Measurements from ENCODE around the gene SLC26A8. TPM values are rescaled to one million over a fixed set of nuclear protein-coding genes. Genes with fewer than 3 reads are reported as not detected.
A peak's percentile ranks its signal among the peaks of the same experiment; 100 is the strongest.

Gene SLC26A8
- total RNA-seq, 1 donor from 2014 or later = 0.29 TPM

GRCh38 chr6:35955071-35955470 is 69.4 kb downstream of the SLC26A8 start:
- H3K4me3 Mint-ChIP-seq (ENCODE audit: unreplicated experiment) = no peak overlapping the region
- no peak for TF ChIP-seq CTCF (IDR thresholded peaks at IDR 0.05; ENCODE audit: partially characterized antibody, unreplicated experiment)
- no peaks in the 10 kb centered on the region for H3K27me3 Mint-ChIP-seq (ENCODE audit: unreplicated experiment)
- no peaks in the 10 kb centered on the region for H3K9me3 Mint-ChIP-seq (ENCODE audit: unreplicated experiment)
- no peaks in the 10 kb centered on the region for H3K36me3 Mint-ChIP-seq (ENCODE audit: unreplicated experiment)
- peaks cover 2% of the 10 kb centered on the region for H3K4me1 Mint-ChIP-seq (ENCODE audit: low read depth, unreplicated experiment)
- H3K27ac Mint-ChIP-seq (ENCODE audit: unreplicated experiment) = no peak overlapping the region
- no peak for DNase-seq

- no peak for DNase-seq
- Mint-ChIP-seq H3K9me3 (ENCODE audit: unreplicated experiment) (no peaks in the 10 kb centered on the region), H3K27me3 (ENCODE audit: unreplicated experiment) (no peaks in the 10 kb centered on the region), H3K4me1 (ENCODE audit: low read depth, unreplicated experiment) (peaks cover 2% of the 10 kb centered on the region), H3K4me3 (ENCODE audit: unreplicated experiment) (no peak overlapping the region), H3K36me3 (ENCODE audit: unreplicated experiment) (no peaks in the 10 kb centered on the region), H3K27ac (ENCODE audit: unreplicated experiment) (no peak overlapping the region)
- TF ChIP-seq CTCF (IDR thresholded peaks at IDR 0.05; ENCODE audit: partially characterized antibody, unreplicated experiment) = no peak
Observed at GRCh38 chr6:35954333-35954732, 70.1 kb downstream of the SLC26A8 start.

GRCh38 chr6:35948725-35949124 is 75.7 kb downstream of the SLC26A8 start:
- Mint-ChIP-seq H3K4me3 (ENCODE audit: unreplicated experiment) (no peak overlapping the region), H3K27ac (ENCODE audit: unreplicated experiment) (no peak overlapping the region), H3K4me1 (ENCODE audit: low read depth, unreplicated experiment) (peaks cover 2% of the 10 kb centered on the region), H3K9me3 (ENCODE audit: unreplicated experiment) (no peaks in the 10 kb centered on the region), H3K27me3 (ENCODE audit: unreplicated experiment) (peaks cover 2% of the 10 kb centered on the region), H3K36me3 (ENCODE audit: unreplicated experiment) (no peaks in the 10 kb centered on the region)
- TF ChIP-seq CTCF (IDR thresholded peaks at IDR 0.05; ENCODE audit: partially characterized antibody, unreplicated experiment) = no peak
- DNase-seq = peak; percentile 29

GRCh38 chr6:35945650-35946025 is 78.8 kb downstream of the SLC26A8 start:
- Mint-ChIP-seq H3K27ac (ENCODE audit: unreplicated experiment) (no peak overlapping the region), H3K4me1 (ENCODE audit: low read depth, unreplicated experiment) (no peaks in the 10 kb centered on the region), H3K4me3 (ENCODE audit: unreplicated experiment) (no peak overlapping the region), H3K36me3 (ENCODE audit: unreplicated experiment) (no peaks in the 10 kb centered on the region), H3K9me3 (ENCODE audit: unreplicated experiment) (no peaks in the 10 kb centered on the region), H3K27me3 (ENCODE audit: unreplicated experiment) (peaks cover 2% of the 10 kb centered on the region)
- no peak for DNase-seq
- no peak for TF ChIP-seq CTCF (IDR thresholded peaks at IDR 0.05; ENCODE audit: partially characterized antibody, unreplicated experiment)

GRCh38 chr6:35943390-35943789 is 81.1 kb downstream of the SLC26A8 start:
- DNase-seq = no peak
- Mint-ChIP-seq H3K36me3 (ENCODE audit: unreplicated experiment) (peaks cover 10% of the 10 kb centered on the region), H3K27me3 (ENCODE audit: unreplicated experiment) (peaks cover 2% of the 10 kb centered on the region), H3K27ac (ENCODE audit: unreplicated experiment) (no peak overlapping the region), H3K4me1 (ENCODE audit: low read depth, unreplicated experiment) (no peaks in the 10 kb centered on the region), H3K9me3 (ENCODE audit: unreplicated experiment) (peaks cover 3% of the 10 kb centered on the region), H3K4me3 (ENCODE audit: unreplicated experiment) (no peak overlapping the region)
- no peak for TF ChIP-seq CTCF (IDR thresholded peaks at IDR 0.05; ENCODE audit: partially characterized antibody, unreplicated experiment)

Data from glutamatergic neuron (in vitro differentiated cells).